Smooth muscle cell (in vitro differentiated cells): ENCODE results near the gene CYP2W1. TPM values are rescaled to one million over a fixed set of nuclear protein-coding genes. Genes with fewer than 3 reads are reported as not detected.

ENCODE experiments used
- DNase-seq: peaks from one replicate; lab custom pipeline; 2025; ENCODE audit not compliant: unreplicated experiment; lab: John Stamatoyannopoulos, UW
- H2AFZ ChIP-seq: fragments of 200-600 bp; sonication (generic); 2 replicates; pipeline ENCODE4 v1.6.0; 2016; ENCODE audit warnings: antibody characterized with exemption, low read depth, mild to moderate bottlenecking
- H3F3A ChIP-seq: fragments of 200-600 bp; sonication (generic); 2 replicates; pipeline ENCODE4 v1.6.0; 2017; ENCODE audit warnings: antibody characterized with exemption, low read depth
- H3K27ac ChIP-seq: fragments of 200-600 bp; sonication (generic); 2 replicates; pipeline ENCODE4 v1.5.1; 2016; ENCODE audit warnings: low read depth, mild to moderate bottlenecking
- H3K27me3 ChIP-seq: fragments of 200-600 bp; sonication (generic); 2 replicates; pipeline ENCODE4 v1.6.1; 2016; ENCODE audit warnings: low read depth, mild to moderate bottlenecking
- H3K36me3 ChIP-seq: fragments of 200-600 bp; sonication (generic); 2 replicates; pipeline ENCODE4 v1.5.1; 2016; ENCODE audit warnings: low read depth
- H3K4me1 ChIP-seq: fragments of 200-600 bp; sonication (generic); 2 replicates; pipeline ENCODE4 v1.5.1; 2016; ENCODE audit warnings: low read depth
- H3K4me2 ChIP-seq: fragments of 200-600 bp; sonication (generic); 2 replicates; pipeline ENCODE4 v1.6.0; 2016; ENCODE audit warnings: mild to moderate bottlenecking
- H3K4me3 ChIP-seq: fragments of 200-600 bp; sonication (generic); 2 replicates; pipeline ENCODE4 v1.5.1; 2016; ENCODE audit warnings: mild to moderate bottlenecking
- H3K79me2 ChIP-seq: fragments of 200-600 bp; sonication (generic); 2 replicates; pipeline ENCODE4 v1.6.0; 2016; ENCODE audit warnings: low read depth, mild to moderate bottlenecking
- H3K9ac ChIP-seq: fragments of 200-600 bp; sonication (generic); 2 replicates; pipeline ENCODE4 v1.6.0; 2016; ENCODE audit warnings: low read depth
- H3K9me3 ChIP-seq: fragments of 200-600 bp; sonication (generic); replicated peaks from 2 replicates; pipeline ENCODE4 v1.5.1; 2016; ENCODE audit warnings: low read depth
- H4K20me1 ChIP-seq: fragments of 200-600 bp; sonication (generic); 2 replicates; pipeline ENCODE4 v1.6.0; 2016; ENCODE audit warnings: low read depth
- CTCF ChIP-seq: fragments of 200-600 bp; sonication (generic); IDR thresholded peaks from 2 replicates; pipeline ENCODE4 v1.5.1; 2017; ENCODE audit warnings: borderline replicate concordance, mild to moderate bottlenecking, antibody characterized with exemption; ENCODE audit not compliant: insufficient read depth, poor library complexity, severe bottlenecking
- WGBS: methylation state at CpG from one replicate; pipeline ENCODE4 v1.1.7; 2016; ENCODE audit warnings: low lambda C conversion rate; 5-methylcytosine and 5-hydroxymethylcytosine counted together
- polyA plus RNA-seq: library from polyadenylated mRNA; unstranded; fragments of >200 nt; fragmentation: Nextera tagmentation; extraction: Ambion mirVana; gene quantifications from 2 replicates; pipeline ENCODE4 v1.2.1, GENCODE V29; 2016
- total RNA-seq: library from RNA; depleted of rRNA; stranded (reverse); fragments of >200 nt; gene quantifications from 2 replicates; pipeline ENCODE4 v1.2.3, GENCODE V29; 2014

The CYP2W1 gene
- total and polyA plus RNA-seq, 2 experiments from 2014 or later, result not detected

- Histone ChIP-seq H3K27ac (no peak overlapping the region), H2AFZ (no peak overlapping the region), H3K27me3 (no peaks in the 10 kb centered on the region), H3K9me3 (no peaks in the 10 kb centered on the region), H3K4me2 (no peak overlapping the region), H3K79me2 (no peaks in the 10 kb centered on the region), H3K4me3 (no peak overlapping the region), H4K20me1 (no peaks in the 10 kb centered on the region), H3F3A (no peaks in the 10 kb centered on the region), H3K9ac (no peak overlapping the region), H3K4me1 (peaks cover 4% of the 10 kb centered on the region), H3K36me3 (no peaks in the 10 kb centered on the region)
- no peak for TF ChIP-seq CTCF
- WGBS, result 93% methylated on average over 16 of the region's 16 CpGs
- DNase-seq, result no peak
These were observed 2.1 kb downstream of the CYP2W1 start for GRCh38 chr7:985127-985416.

- no peak overlapping the region for H3K4me2 ChIP-seq
- no peak overlapping the region for H3K27ac ChIP-seq
- no peak overlapping the region for H3K4me3 ChIP-seq
- no peak for TF ChIP-seq CTCF
- WGBS, result 84% methylated on average over 41 of the region's 41 CpGs
- no peaks in the 10 kb centered on the region for H3F3A ChIP-seq
- peaks cover 4% of the 10 kb centered on the region for H3K4me1 ChIP-seq
- no peak overlapping the region for H3K9ac ChIP-seq
- H3K9me3 ChIP-seq, result no peaks in the 10 kb centered on the region
- H4K20me1 ChIP-seq, result no peaks in the 10 kb centered on the region
- no peaks in the 10 kb centered on the region for H3K79me2 ChIP-seq
- no peak overlapping the region for H2AFZ ChIP-seq
- H3K27me3 ChIP-seq, result no peaks in the 10 kb centered on the region
- no peaks in the 10 kb centered on the region for H3K36me3 ChIP-seq
- DNase-seq, result no peak
These were observed 3.1 kb downstream of the CYP2W1 start for GRCh38 chr7:985915-986741.

- no peak for TF ChIP-seq CTCF
- Histone ChIP-seq H4K20me1 (no peaks in the 10 kb centered on the region), H3K9me3 (no peaks in the 10 kb centered on the region), H3K79me2 (no peaks in the 10 kb centered on the region), H3K4me1 (peaks cover 4% of the 10 kb centered on the region), H3K9ac (no peak overlapping the region), H3F3A (no peaks in the 10 kb centered on the region), H3K27ac (no peak overlapping the region), H3K4me3 (no peak overlapping the region), H3K4me2 (no peak overlapping the region), H3K36me3 (no peaks in the 10 kb centered on the region), H2AFZ (no peak overlapping the region), H3K27me3 (no peaks in the 10 kb centered on the region)
- WGBS, result 91% methylated on average over 48 of the region's 56 CpGs
- no peak for DNase-seq
These were observed 4.1 kb downstream of the CYP2W1 start for GRCh38 chr7:986766-987751.
